Measurements from ENCODE around the gene PCDHA1.
"Not testable (repeated sequence)": the region's sequence is repeated elsewhere in the genome, so short reads cannot be mapped to it uniquely, and the experiment has no call there.

DNA sequence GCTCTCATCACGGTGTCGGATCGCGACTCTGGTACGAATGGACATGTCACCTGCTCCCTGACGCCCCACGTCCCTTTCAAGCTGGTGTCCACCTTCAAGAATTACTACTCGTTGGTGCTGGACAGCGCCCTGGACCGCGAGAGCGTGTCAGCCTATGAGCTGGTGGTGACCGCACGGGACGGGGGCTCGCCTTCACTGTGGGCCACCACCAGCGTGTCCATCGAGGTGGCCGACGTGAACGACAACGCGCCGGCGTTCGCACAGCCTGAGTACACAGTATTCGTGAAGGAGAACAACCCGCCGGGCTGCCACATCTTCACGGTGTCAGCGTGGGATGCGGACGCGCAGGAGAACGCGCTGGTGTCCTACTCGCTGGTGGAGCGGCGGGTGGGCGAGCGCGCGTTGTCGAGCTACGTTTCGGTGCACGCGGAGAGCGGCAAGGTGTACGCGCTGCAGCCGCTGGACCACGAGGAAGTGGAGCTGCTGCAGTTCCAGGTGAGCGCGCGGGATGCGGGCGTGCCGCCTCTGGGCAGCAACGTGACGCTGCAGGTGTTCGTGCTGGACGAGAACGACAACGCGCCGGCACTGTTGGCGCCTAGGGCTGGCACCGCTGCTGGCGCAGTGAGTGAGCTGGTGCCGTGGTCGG is 10.3 kb downstream of the PCDHA1 start:
- TF ChIP-seq CTCF, POLR2A (IDR thresholded peaks at IDR 0.05): not testable (repeated sequence)

Measured in lower leg skin (tissue), 3 donors.